Fibroblast of the aortic adventitia (primary cell): ENCODE measurements around the gene RNF214. TPM values are rescaled to one million over a fixed set of nuclear protein-coding genes. Genes with fewer than 3 reads are reported as not detected.

Experiments used
- DNase-seq: peaks from one replicate; pipeline ENCODE4 v3.0.0-alpha.2; 2010; ENCODE audit warnings: low read depth
- H3K4me3 ChIP-seq: 2 replicates; pipeline ENCODE4 v1.5.1; 2011; ENCODE audit warnings: low read depth, mild to moderate bottlenecking, control low read depth, low read length, moderate library complexity
- total RNA-seq: library from RNA; depleted of rRNA; stranded (reverse); fragments of >200 nt; gene quantifications from 2 replicates; pipeline ENCODE4 v1.2.3, GENCODE V29; 2012; ENCODE audit warnings: low replicate concordance
- TF ChIP-seq, protein P1 (sequence below): IDR thresholded peaks from 2 replicates; pipeline ENCODE4 v1.5.1; 2011; ENCODE audit warnings: mild to moderate bottlenecking, low read length, control low read depth, inconsistent platforms; ENCODE audit not compliant: insufficient read depth

RNF214 gene
- total RNA-seq, 1 donor, result 19.3 TPM

- no peak for DNase-seq
- TF ChIP-seq, protein P1, sequence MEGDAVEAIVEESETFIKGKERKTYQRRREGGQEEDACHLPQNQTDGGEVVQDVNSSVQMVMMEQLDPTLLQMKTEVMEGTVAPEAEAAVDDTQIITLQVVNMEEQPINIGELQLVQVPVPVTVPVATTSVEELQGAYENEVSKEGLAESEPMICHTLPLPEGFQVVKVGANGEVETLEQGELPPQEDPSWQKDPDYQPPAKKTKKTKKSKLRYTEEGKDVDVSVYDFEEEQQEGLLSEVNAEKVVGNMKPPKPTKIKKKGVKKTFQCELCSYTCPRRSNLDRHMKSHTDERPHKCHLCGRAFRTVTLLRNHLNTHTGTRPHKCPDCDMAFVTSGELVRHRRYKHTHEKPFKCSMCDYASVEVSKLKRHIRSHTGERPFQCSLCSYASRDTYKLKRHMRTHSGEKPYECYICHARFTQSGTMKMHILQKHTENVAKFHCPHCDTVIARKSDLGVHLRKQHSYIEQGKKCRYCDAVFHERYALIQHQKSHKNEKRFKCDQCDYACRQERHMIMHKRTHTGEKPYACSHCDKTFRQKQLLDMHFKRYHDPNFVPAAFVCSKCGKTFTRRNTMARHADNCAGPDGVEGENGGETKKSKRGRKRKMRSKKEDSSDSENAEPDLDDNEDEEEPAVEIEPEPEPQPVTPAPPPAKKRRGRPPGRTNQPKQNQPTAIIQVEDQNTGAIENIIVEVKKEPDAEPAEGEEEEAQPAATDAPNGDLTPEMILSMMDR, result no peak
- H3K4me3 ChIP-seq, result no peak overlapping the region
Observed at GRCh38 chr11:117289795-117290194, 57.3 kb downstream of the RNF214 start.

DNA sequence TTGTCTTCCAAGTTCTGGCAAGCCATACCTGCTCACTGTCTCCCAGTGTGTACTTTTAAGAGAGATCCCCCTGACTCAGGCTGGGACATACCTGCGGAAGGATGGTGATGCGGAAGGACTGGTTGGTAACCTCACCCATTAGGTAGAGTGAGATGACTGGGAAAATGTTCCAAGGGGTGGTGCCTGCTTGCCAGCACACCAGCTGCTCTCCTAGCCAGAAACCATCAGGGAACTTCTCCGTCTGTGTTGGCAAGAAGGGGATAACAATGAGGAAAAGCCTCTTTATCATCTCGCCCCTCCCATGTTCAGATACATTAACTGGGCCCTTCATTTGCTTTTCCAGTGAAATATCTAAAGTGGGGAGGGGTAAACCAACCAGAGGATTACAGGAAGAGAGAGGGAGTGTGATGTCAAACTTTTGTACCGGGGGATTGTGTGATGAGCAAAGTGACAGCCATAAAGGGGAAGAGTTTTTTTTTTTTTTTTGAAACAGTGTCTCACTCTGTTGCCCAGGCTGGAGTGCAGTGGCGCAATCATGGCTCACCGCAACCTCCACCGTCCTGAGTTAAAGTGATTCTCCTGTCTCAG is 58.4 kb downstream of the RNF214 start, which contains the start of gene BACE1-AS:
TSS of gene BACE1-AS (plus strand) at position 538 of the 588 bp plus-strand sequence.
- DNase-seq, result no peak
- TF ChIP-seq, protein P1, result no peak

GRCh38 chr11:117292616-117293015 is 60.1 kb downstream of the RNF214 start:
- TF ChIP-seq, protein P1, result no peak

More for the DNA sequence above, 58.4 kb downstream of the RNF214 start, which contains the start of gene BACE1-AS:
- H3K4me3 ChIP-seq, result no peak within 1 kb of the TSS

GRCh38 chr11:117295438-117296137 is 63.1 kb downstream of the RNF214 start:
- DNase-seq, result no peak
- TF ChIP-seq, protein P1, result no peak
- H3K4me3 ChIP-seq, result no peak overlapping the region

More at GRCh38 chr11:117292616-117293015, 60.1 kb downstream of the RNF214 start:
- DNase-seq, result no peak
- H3K4me3 ChIP-seq, result no peak overlapping the region

DNA sequence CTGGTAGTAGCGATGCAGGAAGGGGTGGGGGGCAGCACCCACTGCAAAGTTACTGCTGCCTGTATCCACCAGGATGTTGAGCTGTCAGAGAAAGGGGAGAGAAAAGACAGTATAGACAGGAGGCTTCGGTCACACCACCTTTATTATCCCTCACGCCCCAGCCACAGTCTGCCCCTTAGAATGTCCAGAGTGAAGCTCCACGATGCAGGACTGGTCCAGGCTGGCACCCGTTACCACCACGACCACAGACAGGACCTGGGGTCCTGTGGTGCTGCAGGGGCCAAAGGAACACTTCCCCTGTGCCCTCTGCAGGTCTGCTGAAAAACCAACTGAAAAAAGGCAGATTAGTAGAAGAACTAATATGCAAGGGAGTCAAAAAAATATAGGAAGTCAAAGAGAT is 64.4 kb downstream of the RNF214 start:
- H3K4me3 ChIP-seq, result no peak overlapping the region
- TF ChIP-seq, protein P1, result no peak
- DNase-seq, result no peak

- TF ChIP-seq, protein P1, result no peak
- no peak for DNase-seq
- H3K4me3 ChIP-seq, result no peak overlapping the region
Observed at GRCh38 chr11:117298195-117298594, 65.7 kb downstream of the RNF214 start.
